ENCODE data around the gene NMT1. TPM values are rescaled to one million over a fixed set of nuclear protein-coding genes. Genes with fewer than 3 reads are reported as not detected.

Gene NMT1
- total and polyA plus RNA-seq, 2 of the 13 experiments (the other 11 are each of a cell fraction or from before 2014, with no cell fraction given): 75.7 to 142 TPM

DNA sequence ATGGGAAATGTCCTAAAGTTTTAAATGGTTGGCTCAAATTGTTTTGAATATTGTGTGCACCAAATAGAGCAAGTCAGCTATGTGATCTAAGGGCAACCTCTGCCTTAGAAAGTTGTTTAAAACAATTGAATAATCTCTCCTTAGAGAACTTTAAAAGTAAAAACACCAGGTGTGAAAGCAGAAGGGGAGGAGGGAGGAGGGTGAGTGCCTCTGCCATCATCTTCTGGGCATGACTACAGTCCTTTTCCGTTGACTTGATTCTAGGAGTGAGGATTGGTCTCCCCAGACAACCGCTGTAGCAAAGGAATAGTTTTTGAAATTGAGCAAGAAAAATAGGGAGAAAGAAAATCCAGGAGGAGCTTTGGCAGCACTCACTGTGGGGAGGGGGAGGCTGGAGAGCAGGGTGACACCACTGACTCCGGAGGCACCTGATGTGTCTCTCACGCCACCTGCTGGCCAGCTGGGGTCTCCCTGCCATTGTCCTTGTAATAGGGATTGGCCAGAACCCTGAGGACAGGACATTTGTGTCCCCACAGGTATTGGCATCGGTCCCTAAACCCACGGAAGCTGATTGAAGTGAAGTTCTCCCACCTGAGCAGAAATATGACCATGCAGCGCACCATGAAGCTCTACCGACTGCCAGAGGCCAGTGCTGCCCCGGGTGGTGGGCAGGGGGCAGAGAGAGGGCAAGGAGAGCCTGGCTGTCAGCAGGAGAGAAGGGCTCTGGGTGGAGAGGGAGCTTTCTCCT is 37.9 kb downstream of the NMT1 start (continued):
- TF ChIP-seq MAFF (IDR thresholded peaks at IDR 0.05; ENCODE audit: low read depth, low read length): no peak
- TF ChIP-seq ZNF274 (CRISPR knock-in tag; IDR thresholded peaks at IDR 0.05): 0 out of 2 replicates have a peak, but pooled peaks have one; percentile 44
- TF ChIP-seq, protein P1, sequence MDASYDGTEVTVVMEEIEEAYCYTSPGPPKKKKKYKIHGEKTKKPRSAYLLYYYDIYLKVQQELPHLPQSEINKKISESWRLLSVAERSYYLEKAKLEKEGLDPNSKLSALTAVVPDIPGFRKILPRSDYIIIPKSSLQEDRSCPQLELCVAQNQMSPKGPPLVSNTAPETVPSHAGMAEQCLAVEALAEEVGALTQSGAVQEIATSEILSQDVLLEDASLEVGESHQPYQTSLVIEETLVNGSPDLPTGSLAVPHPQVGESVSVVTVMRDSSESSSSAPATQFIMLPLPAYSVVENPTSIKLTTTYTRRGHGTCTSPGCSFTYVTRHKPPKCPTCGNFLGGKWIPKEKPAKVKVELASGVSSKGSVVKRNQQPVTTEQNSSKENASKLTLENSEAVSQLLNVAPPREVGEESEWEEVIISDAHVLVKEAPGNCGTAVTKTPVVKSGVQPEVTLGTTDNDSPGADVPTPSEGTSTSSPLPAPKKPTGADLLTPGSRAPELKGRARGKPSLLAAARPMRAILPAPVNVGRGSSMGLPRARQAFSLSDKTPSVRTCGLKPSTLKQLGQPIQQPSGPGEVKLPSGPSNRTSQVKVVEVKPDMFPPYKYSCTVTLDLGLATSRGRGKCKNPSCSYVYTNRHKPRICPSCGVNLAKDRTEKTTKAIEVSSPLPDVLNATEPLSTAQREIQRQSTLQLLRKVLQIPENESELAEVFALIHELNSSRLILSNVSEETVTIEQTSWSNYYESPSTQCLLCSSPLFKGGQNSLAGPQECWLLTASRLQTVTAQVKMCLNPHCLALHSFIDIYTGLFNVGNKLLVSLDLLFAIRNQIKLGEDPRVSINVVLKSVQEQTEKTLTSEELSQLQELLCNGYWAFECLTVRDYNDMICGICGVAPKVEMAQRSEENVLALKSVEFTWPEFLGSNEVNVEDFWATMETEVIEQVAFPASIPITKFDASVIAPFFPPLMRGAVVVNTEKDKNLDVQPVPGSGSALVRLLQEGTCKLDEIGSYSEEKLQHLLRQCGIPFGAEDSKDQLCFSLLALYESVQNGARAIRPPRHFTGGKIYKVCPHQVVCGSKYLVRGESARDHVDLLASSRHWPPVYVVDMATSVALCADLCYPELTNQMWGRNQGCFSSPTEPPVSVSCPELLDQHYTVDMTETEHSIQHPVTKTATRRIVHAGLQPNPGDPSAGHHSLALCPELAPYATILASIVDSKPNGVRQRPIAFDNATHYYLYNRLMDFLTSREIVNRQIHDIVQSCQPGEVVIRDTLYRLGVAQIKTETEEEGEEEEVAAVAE (CRISPR knock-in tag; IDR thresholded peaks at IDR 0.05; ENCODE audit: borderline replicate concordance): peak; percentile 20; the same call in 1 of the 2 replicates
- TF ChIP-seq, protein P2, sequence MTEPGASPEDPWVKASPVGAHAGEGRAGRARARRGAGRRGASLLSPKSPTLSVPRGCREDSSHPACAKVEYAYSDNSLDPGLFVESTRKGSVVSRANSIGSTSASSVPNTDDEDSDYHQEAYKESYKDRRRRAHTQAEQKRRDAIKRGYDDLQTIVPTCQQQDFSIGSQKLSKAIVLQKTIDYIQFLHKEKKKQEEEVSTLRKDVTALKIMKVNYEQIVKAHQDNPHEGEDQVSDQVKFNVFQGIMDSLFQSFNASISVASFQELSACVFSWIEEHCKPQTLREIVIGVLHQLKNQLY (CRISPR knock-in tag; IDR thresholded peaks at IDR 0.05): no peak
- TF ChIP-seq, protein P3, sequence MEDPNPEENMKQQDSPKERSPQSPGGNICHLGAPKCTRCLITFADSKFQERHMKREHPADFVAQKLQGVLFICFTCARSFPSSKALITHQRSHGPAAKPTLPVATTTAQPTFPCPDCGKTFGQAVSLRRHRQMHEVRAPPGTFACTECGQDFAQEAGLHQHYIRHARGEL (CRISPR knock-in tag; IDR thresholded peaks at IDR 0.05): no peak
- TF ChIP-seq ZNF335 (CRISPR knock-in tag; IDR thresholded peaks at IDR 0.05): no peak
- TF ChIP-seq, protein P4, sequence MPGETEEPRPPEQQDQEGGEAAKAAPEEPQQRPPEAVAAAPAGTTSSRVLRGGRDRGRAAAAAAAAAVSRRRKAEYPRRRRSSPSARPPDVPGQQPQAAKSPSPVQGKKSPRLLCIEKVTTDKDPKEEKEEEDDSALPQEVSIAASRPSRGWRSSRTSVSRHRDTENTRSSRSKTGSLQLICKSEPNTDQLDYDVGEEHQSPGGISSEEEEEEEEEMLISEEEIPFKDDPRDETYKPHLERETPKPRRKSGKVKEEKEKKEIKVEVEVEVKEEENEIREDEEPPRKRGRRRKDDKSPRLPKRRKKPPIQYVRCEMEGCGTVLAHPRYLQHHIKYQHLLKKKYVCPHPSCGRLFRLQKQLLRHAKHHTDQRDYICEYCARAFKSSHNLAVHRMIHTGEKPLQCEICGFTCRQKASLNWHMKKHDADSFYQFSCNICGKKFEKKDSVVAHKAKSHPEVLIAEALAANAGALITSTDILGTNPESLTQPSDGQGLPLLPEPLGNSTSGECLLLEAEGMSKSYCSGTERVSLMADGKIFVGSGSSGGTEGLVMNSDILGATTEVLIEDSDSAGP (CRISPR knock-in tag; IDR thresholded peaks at IDR 0.05; ENCODE audit: borderline replicate concordance): peak; percentile 30; the same call in 1 of the 2 replicates
- 0 out of 2 replicates have a peak, but pooled peaks have one; percentile 56 for TF ChIP-seq ZNF619 (CRISPR knock-in tag; IDR thresholded peaks at IDR 0.05)
- no peak for TF ChIP-seq ZSCAN9 (CRISPR knock-in tag; IDR thresholded peaks at IDR 0.05; ENCODE audit: borderline replicate concordance)
- TF ChIP-seq NFATC3 (CRISPR knock-in tag; IDR thresholded peaks at IDR 0.05): no peak
- no peak for TF ChIP-seq ZNF432 (CRISPR knock-in tag; IDR thresholded peaks at IDR 0.05; ENCODE audit: borderline replicate concordance)
- no peak for TF ChIP-seq ZNF557 (CRISPR knock-in tag; IDR thresholded peaks at IDR 0.05)
- TF ChIP-seq, protein P5, sequence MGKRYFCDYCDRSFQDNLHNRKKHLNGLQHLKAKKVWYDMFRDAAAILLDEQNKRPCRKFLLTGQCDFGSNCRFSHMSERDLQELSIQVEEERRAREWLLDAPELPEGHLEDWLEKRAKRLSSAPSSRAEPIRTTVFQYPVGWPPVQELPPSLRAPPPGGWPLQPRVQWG (CRISPR knock-in tag; IDR thresholded peaks at IDR 0.05; ENCODE audit: borderline replicate concordance, low read depth): no peak
- TF ChIP-seq, protein P6, sequence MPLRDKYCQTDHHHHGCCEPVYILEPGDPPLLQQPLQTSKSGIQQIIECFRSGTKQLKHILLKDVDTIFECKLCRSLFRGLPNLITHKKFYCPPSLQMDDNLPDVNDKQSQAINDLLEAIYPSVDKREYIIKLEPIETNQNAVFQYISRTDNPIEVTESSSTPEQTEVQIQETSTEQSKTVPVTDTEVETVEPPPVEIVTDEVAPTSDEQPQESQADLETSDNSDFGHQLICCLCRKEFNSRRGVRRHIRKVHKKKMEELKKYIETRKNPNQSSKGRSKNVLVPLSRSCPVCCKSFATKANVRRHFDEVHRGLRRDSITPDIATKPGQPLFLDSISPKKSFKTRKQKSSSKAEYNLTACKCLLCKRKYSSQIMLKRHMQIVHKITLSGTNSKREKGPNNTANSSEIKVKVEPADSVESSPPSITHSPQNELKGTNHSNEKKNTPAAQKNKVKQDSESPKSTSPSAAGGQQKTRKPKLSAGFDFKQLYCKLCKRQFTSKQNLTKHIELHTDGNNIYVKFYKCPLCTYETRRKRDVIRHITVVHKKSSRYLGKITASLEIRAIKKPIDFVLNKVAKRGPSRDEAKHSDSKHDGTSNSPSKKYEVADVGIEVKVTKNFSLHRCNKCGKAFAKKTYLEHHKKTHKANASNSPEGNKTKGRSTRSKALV (CRISPR knock-in tag; IDR thresholded peaks at IDR 0.05): no peak
- TF ChIP-seq CBX2 (IDR thresholded peaks at IDR 0.05; ENCODE audit: low read depth, low read length): no peak
- TF ChIP-seq CBX2 (CRISPR knock-in tag; IDR thresholded peaks at IDR 0.05; ENCODE audit: low read depth): no peak
- TF ChIP-seq ZNF607 (CRISPR knock-in tag; IDR thresholded peaks at IDR 0.05; ENCODE audit: borderline replicate concordance): no peak
- TF ChIP-seq ZNF230 (CRISPR knock-in tag; IDR thresholded peaks at IDR 0.05): no peak
- no peak for TF ChIP-seq ZNF160 (CRISPR knock-in tag; IDR thresholded peaks at IDR 0.05)
- TF ChIP-seq ZNF724P (CRISPR knock-in tag; IDR thresholded peaks at IDR 0.05; ENCODE audit: borderline replicate concordance): 0 out of 2 replicates have a peak, but pooled peaks have one; percentile 53

Measured in HepG2 (cell line).